CD4-positive, alpha-beta T cell (primary cell): ENCODE data around the gene CCDC3. TPM values are rescaled to one million over a fixed set of nuclear protein-coding genes. Genes with fewer than 3 reads are reported as not detected.

Source experiments
- ATAC-seq: fragments of 200-7000 bp; cut with Tn5 transposase; one replicate; pipeline ENCODE4 v1.10.0; 2022; ENCODE audit warnings: mild to moderate bottlenecking; ENCODE audit not compliant: poor library complexity
- CTCF ChIA-PET: fragments of 350-600 bp; sonication (Branson Sonifier 250); formaldehyde crosslinking; loops from one replicate; lab custom pipeline; 2021; ENCODE audit warnings: antibody characterized with exemption, inconsistent platforms; lab: Charles Lee
- POLR2A ChIA-PET: fragments of 350-600 bp; sonication (Branson Sonifier 250); formaldehyde crosslinking; loops from one replicate; lab custom pipeline; 2021; ENCODE audit warnings: antibody characterized with exemption, inconsistent platforms; lab: Charles Lee
- DNase-seq, 14 experiments: peaks; one replicate each; pipeline ENCODE4 v3.0.0-alpha.2; 2013 to 2020; ENCODE audit warnings: mixed read lengths in 2 of 14
- H3K27ac ChIP-seq, 2 donors: one replicate each; pipeline versions ENCODE4 v1.5.1 to v1.7.0; 2013; ENCODE audit warnings: low read length in 2 of 2, low read depth in 1 of 2, mild to moderate bottlenecking in 1 of 2
- H3K27me3 ChIP-seq, 2 experiments: 1 replicate in 1 of 2; 2 replicates in 1 of 2; pipeline versions ENCODE4 v1.6.1 to v1.7.0; 2013; ENCODE audit warnings: low read length in 2 of 2, control low read depth in 1 of 2, mild to moderate bottlenecking in 1 of 2, moderate library complexity in 1 of 2; ENCODE audit not compliant: insufficient read depth in 2 of 2, control insufficient read depth in 1 of 2
- H3K36me3 ChIP-seq: one replicate; pipeline ENCODE4 v1.6.1; 2013; ENCODE audit warnings: low read length, control low read depth; ENCODE audit not compliant: insufficient read depth
- H3K4me1 ChIP-seq: one replicate; pipeline ENCODE4 v1.6.1; 2013; ENCODE audit warnings: low read length, control low read depth; ENCODE audit not compliant: insufficient read depth
- H3K4me3 ChIP-seq: one replicate; pipeline ENCODE4 v1.5.1; 2013; ENCODE audit warnings: mild to moderate bottlenecking, low read length, moderate library complexity
- H3K9me3 ChIP-seq, 2 experiments: 1 replicate in 1 of 2; 2 replicates in 1 of 2; pipeline versions ENCODE4 v1.6.1 to v1.7.0; 2013; ENCODE audit warnings: low read length in 2 of 2, mild to moderate bottlenecking in 2 of 2, control low read depth in 1 of 2, moderate library complexity in 1 of 2; ENCODE audit not compliant: control insufficient read depth in 1 of 2, insufficient read depth in 1 of 2
- H3K27ac Mint-ChIP-seq: one replicate; pipeline ENCODE4 v1.8.0; 2020; ENCODE audit warnings: mixed read lengths
- H3K27me3 Mint-ChIP-seq: one replicate; pipeline ENCODE4 v1.8.0; 2021; ENCODE audit warnings: mixed read lengths
- H3K36me3 Mint-ChIP-seq: one replicate; pipeline ENCODE4 v1.8.0; 2021; ENCODE audit warnings: low read depth, mixed read lengths
- H3K4me1 Mint-ChIP-seq: one replicate; pipeline ENCODE4 v1.8.0; 2021; ENCODE audit warnings: low read depth, mixed read lengths
- H3K4me3 Mint-ChIP-seq: one replicate; pipeline ENCODE4 v1.8.0; 2020; ENCODE audit warnings: mild to moderate bottlenecking, mixed read lengths
- H3K9me3 Mint-ChIP-seq: one replicate; pipeline ENCODE4 v1.8.0; 2020; ENCODE audit warnings: mixed read lengths
- CTCF ChIP-seq: fragments of 200-600 bp; IDR thresholded peaks from one replicate; pipeline ENCODE4 v1.8.0; 2022; ENCODE audit warnings: antibody characterized with exemption, mild to moderate bottlenecking
- intact Hi-C, 2 experiments: fragments of 100-400 bp; cut with DNase I in 1 of 2; cut with micrococcal nuclease in 1 of 2; formaldehyde crosslinking; loops; one replicate each; pipeline versions ENCODE4 v1.15.1 to v1.9.0; 2023 to 2025; cut with DNase I, micrococcal nuclease
- total RNA-seq, 174 experiments: library from RNA in 2 of 174; stranded (reverse) in 2 of 174; gene quantifications; one replicate each; pipeline ENCODE4 v1.2.3 and lab custom pipeline; 2021 to 2026

The CCDC3 gene
- total RNA-seq, 2 experiments from 2014 or later, result 0.08 TPM; not detected in 1

DNA sequence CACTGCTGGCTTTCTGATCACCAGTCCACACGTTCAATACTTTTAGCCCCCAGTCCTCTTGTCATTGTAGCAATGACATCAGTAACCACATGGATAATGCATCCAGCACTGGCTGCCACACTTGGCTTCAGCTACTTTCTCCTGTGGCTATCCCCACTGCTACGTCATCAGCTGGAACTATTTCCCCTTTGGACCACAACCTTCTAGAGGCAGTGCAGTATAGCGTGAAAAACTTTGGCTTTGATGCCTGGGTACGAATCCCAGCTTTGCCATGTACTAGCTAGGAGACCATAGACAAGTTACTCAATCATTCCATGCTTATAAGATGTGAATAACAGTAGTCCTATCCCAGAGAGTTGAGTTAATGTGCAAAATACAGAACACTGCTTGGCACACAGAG, 63.2 kb downstream of the CCDC3 start:
- no peak overlapping the region for H3K4me3 Mint-ChIP-seq
- ChIA-PET POLR2A (no interaction called here), CTCF (no interaction called here)
- H3K36me3 ChIP-seq, result no peaks in the 10 kb centered on the region
- no peak for TF ChIP-seq CTCF
- no peak overlapping the region for H3K27ac ChIP-seq
- no peak for ATAC-seq
- peaks cover 0 to 3% of the 10 kb centered on the region in 2 experiments for H3K9me3 ChIP-seq
- no peak overlapping the region for H3K27ac Mint-ChIP-seq
- no peak overlapping the region for H3K4me3 ChIP-seq
- no peak for DNase-seq
- intact Hi-C loops, result no loop called here
- H3K9me3 Mint-ChIP-seq, result no peaks in the 10 kb centered on the region
- no peaks in the 10 kb centered on the region for H3K4me1 Mint-ChIP-seq
- H3K27me3 ChIP-seq, result no peaks in the 10 kb centered on the region
- no peaks in the 10 kb centered on the region for H3K4me1 ChIP-seq
- H3K36me3 Mint-ChIP-seq, result no peaks in the 10 kb centered on the region
- peaks cover 34% of the 10 kb centered on the region for H3K27me3 Mint-ChIP-seq

DNA sequence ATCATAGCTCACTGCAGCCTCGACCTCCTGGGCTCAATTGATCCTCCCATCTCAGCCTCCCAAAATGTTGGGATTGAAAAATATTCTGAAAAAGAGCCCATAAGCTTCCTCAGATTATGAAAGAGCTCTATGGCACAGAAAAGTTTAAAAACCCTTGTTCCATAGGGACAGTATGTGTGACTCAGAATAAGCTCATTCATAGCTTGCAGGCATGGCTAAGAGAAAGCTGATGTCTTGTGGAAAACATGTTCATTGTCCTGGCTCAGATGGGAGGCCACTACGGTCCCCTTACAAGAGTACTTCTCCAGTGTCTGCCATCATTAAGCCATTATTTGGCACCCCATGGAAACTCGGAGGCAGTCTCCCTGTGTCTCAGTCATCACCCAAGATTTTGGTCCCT, 64.0 kb downstream of the CCDC3 start:
- intact Hi-C loops, result no loop called here

DNA sequence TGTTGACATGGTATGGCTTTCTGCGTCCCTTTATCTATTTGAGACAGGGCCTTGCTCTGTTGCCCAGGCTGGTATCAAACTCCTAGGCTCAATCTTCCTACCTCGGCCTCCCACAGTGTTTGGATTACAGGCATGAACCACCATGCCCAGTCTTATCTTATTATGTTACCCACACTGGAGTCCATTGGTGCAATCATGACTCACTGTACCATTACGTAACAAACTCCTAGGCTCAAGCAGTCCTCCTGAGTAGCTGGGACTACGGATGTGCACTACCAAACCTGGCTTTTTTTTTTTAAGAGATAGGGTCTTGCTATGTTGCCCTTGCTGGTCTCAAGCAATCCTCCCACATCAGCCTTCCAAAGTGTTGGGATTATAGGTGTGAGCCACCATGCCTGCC, 66.7 kb downstream of the CCDC3 start:
- Mint-ChIP-seq H3K27me3 (peaks cover 23% of the 10 kb centered on the region), H3K36me3 (no peaks in the 10 kb centered on the region), H3K4me3 (no peak overlapping the region), H3K27ac (no peak overlapping the region), H3K9me3 (no peaks in the 10 kb centered on the region), H3K4me1 (no peaks in the 10 kb centered on the region)
- ChIA-PET POLR2A (no interaction called here), CTCF (no interaction called here)
- Histone ChIP-seq H3K4me1 (no peaks in the 10 kb centered on the region), H3K27ac (no peak overlapping the region), H3K4me3 (no peak overlapping the region), H3K27me3 (no peaks in the 10 kb centered on the region), H3K9me3 (peaks cover 0 to 3% of the 10 kb centered on the region in 2 experiments), H3K36me3 (no peaks in the 10 kb centered on the region)
- no peak for TF ChIP-seq CTCF
- intact Hi-C loops, result no loop called here
- ATAC-seq, result no peak
- DNase-seq, result no peak

More for the DNA sequence above, 64.0 kb downstream of the CCDC3 start:
- H3K9me3 ChIP-seq, result peaks cover 0 to 3% of the 10 kb centered on the region in 2 experiments
- Mint-ChIP-seq H3K27ac (no peak overlapping the region), H3K4me1 (no peaks in the 10 kb centered on the region), H3K27me3 (peaks cover 34% of the 10 kb centered on the region), H3K9me3 (no peaks in the 10 kb centered on the region), H3K36me3 (no peaks in the 10 kb centered on the region), H3K4me3 (no peak overlapping the region)
- H3K36me3 ChIP-seq, result no peaks in the 10 kb centered on the region
- no peaks in the 10 kb centered on the region for H3K27me3 ChIP-seq
- ATAC-seq, result no peak
- no peak for DNase-seq
- no peaks in the 10 kb centered on the region for H3K4me1 ChIP-seq
- no peak overlapping the region for H3K4me3 ChIP-seq
- ChIA-PET POLR2A (no interaction called here), CTCF (interaction anchor here (1.0 kb wide), 1 partner anchor 12 kb away, joined by 3 read pairs; no protein-coding TSS in a partner anchor)
- no peak for TF ChIP-seq CTCF
- no peak overlapping the region for H3K27ac ChIP-seq
